ENCODE measurements around the gene TNRC6C.
"Not testable (repeated sequence)": the region's sequence is repeated elsewhere in the genome, so short reads cannot be mapped to it uniquely, and the experiment has no call there.

The TNRC6C gene

DNA sequence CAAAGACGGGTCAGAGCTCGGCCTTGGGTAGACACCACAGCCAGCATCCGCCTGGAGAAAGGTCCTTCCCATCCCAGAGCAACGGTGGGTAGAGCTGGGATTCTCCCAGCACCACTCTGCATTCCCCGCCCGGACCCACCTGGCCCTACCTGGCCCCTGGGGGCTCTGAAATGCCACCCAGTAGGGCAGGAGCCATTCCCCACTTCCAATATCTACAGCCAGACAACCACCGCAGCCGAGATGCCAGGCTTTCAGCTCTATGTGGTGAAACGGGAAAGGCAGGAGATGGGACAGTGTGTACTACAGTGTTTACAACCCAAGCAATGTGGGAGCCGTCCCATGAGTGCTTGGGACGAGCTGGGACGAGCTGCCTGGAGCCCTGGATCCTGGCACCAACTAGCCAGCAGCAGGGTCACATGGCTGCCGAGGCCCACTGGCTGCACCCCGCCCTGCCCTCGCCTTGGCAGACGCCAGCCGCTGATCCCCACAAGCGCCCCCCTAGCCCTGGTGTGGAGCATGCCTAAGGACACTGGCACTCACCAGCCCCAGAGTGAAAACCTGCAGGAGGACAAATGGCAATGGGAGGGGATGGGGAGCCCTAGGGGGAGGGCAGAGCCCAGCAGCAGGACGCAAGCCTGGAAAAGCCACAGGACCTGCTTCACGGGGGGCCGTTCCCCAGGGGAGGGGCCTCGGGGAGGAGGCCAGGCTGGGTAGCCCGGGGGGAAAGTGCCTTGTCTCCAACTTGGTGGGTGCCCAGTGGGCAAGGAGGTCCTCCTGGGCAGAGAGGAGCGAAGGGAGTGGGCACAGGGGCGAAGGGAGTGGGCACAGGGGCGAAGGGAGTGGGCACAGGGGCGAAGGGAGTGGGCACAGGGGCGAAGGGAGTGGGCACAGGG is 156.6 kb downstream of the TNRC6C start:
- no peak for DNase-seq

DNA sequence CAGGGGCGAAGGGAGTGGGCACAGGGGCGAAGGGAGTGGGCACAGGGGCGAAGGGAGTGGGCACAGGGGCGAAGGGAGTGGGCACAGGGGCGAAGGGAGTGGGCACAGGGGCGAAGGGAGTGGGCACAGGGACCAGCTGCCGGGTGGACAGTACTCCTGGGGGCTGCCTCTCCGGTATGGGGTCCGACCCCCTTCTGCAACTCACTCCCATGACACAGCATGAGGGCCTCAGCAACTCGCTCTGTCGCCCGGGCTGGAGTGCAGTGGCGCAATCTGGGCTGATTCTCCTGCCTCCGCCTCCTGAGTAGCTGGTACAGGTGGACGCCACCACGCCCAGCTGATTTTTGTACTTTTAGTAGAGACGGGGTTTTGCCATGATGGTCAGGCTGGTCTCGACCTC is 157.3 kb downstream of the TNRC6C start:
- DNase-seq = not testable (repeated sequence)

DNA sequence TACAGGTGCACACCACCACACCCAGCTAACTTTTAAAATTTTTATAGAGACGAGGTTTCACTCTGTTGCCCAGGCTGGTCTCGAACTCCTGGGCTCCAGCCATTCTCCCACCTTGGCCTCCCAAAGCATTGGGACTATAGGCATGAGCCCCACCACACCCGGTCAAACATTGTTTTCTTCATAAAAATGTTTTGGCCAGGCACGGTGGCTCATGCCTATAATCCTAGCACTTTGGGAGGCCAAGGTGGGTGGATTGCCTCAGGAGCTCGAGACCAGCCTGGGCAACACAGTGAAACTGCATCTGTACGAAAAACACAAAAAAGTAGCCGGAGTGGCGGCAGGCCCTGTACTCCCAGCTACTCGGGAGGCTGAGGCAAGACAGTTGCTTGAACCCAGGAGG is 157.9 kb downstream of the TNRC6C start:
- no peak for DNase-seq

DNA sequence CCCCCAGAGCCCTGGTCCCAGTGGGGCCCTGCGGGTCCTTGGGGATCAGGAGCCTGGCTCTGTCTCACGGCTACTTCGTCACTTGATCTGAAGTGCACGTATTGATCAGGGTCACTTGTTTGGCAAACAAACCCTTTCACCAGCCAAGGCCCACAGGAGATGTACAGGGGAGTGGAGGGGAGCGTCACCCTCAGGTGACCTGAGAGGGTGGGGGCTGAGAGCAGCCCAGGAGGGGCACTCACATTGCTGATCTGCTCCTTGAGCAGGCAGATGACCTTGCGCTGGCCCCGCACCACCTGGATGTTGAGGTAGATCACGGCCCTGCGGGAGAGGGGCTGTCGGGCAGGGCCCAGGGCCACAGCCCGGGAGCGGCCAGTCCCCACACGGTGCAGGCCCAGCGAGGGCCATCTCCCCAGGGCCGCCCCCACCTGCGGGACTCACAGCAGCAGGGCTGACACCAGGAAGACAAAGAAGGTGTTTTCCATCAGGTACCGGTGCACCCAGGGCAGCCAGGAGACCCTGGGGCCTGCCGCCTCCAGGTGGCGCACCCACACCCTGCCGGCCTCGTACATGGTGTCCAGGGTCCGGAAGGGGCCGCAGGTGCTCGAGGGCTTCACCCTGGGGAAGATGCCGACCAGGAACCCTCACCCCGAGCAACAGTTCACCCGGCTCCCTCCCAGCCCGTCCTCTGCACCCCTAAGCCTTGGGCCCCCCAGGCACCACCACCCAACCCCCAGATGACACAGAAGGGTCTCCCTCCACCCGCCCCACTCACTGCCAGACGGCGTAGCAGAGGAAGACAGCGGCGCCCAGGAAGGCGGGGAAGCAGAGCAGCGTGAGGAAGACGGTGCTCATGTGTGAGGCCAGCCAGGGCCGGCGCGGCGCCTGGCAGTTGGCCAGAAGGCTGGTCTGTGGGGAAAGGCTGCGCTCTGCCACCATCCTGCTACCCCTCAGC is 158.8 kb downstream of the TNRC6C start:
- no peak for DNase-seq

DNA sequence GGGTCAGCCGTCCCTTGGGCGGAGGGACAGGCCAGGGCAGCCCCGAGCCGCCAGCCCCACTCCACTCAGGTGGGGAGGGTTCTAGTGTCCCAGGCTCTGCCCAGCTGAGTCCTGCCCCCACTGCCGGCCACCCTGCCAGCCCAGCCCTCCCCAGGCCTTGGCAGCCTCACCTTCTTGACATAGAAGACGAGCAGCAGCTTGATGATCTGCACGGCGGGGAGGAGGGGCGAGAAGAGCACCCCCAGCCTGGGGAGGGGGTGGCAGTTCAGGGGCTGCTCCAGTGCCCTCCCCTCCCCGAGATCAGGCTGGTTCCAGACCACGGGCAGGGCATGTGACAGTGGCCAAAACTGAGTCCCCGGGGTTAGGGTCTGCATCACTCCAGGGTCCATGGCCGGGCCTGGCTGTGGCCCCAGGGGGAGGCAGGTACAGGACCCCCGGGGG is 160.3 kb downstream of the TNRC6C start:
- no peak for DNase-seq

DNA sequence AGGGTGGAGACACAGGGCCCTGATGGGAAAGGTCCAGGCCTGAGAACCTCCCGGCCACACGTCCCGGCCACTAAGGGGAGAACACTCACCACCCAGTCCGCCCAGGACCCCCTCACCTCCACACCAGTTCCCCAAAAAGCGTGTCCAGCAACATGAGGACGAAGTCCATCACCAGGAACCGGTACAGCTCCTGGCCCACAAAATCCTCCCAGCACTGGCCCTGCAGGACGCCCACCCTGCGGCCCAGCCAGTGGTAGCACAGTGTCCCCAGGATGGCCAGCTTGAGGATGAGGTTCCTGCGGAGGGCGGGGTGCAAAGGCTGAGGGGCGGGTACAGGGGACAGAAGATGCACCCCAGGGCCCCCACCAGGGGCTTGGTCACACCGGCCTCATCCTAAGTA is 162.0 kb downstream of the TNRC6C start:
- DNase-seq = no peak

DNA sequence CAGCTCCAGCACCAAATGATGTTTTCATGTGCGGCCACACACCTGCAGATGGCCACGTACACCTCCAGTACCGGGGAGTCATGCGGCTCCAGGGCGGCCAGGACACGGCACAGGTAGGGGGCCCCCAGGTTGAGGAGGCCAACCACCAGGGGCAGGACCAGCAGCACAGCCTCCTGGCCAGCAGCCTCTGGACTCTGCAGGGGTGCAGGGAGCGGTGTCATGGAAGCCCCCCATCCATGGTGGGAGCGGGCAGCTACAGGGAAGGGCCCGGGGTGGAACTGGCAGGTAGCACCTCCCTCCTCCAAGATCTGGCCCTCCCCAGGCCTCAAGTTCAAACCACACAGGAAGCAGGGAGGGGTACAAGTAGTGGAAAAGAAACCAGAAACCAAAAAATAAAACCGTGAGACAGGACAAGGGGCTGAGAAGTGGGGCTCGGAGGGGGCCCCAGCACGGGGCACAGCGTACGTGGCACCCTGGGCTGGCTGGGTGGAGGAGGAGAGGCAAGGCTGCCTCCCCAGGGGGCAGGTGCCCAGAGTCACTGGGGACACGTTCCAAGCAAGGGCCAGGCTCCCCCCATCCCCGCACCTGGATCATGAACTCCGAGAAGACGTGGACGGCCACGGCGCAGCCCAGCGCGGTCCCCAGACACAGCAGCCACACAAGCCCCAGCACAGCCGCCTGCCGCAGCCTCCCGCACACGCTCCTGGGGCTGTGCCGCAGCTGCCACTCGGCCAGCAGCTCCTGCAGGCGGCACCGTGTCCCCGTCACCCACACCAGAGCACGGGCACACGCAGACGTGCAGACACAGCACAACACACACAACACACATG is 162.7 kb downstream of the TNRC6C start:
- DNase-seq = no peak

DNA sequence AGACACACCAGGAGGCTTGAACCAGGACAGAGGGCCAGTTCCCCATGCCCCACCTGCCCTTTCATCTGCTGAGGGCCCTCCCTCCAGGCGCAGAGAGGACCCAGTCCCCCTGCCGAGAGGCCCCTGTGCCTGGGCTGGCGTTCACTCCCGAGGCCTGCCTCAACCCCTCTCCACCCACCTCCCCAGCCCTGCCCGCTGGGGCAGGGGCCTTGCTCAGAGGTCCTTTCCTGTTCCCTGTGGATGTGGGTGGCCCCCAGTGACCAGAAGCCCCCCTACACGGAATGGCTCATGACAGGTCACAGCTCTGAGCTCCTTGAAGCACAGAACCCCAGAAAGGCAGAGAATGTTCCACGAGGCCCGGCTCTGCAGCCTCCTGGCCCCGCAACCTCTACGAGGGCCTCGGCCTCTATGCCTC is 163.3 kb downstream of the TNRC6C start:
- no peak for DNase-seq

DNA sequence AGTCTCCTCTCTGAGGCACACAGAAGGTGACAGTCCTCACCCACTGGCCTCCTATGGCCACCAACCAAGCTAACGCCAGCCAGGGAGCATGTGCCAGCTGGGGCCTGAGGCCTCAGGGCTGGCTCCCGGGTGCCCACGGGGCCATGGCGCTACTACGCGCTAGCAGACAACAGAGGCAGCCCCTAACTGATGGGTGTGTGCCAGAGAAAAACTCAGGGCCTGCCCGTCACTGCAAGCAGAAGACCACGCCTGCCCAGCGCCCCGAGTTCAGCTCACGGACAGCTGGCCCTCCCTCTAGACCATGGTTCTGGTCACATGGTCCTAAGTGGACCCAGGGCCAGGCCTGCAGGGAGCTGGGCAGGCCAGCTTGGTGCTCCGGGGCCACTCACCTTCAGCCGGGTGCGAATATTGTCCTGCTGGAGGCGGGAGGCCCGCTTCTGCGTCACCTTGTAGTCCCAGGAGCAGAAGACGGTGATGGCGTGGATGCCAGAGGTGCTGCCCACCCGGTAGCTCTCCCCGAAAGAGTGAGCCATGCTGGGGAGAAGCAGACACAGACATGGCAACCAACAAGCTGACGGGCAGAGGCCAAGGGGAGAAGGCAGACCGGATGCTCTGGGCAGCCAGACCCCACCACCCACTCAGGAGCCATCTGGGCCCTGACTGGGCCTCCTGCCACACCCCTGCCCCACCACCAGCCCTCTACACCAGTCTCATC is 163.9 kb downstream of the TNRC6C start:
- no peak for DNase-seq

DNA sequence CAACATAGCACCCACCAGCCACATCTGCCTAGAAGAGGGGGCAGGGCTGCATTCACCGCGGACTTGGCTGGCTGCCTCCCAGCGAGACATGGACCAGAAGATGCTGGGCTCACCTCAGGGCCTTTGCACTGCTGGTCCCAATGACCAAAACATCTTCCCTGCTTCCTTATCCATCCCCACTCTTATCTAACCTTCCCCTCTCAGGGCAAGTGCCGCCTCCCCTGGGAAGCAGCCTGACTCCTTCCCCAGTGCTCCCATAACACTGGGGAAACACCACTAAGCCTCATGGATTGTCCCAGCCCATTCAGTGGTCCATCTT is 164.4 kb downstream of the TNRC6C start:
- DNase-seq = no peak

DNA sequence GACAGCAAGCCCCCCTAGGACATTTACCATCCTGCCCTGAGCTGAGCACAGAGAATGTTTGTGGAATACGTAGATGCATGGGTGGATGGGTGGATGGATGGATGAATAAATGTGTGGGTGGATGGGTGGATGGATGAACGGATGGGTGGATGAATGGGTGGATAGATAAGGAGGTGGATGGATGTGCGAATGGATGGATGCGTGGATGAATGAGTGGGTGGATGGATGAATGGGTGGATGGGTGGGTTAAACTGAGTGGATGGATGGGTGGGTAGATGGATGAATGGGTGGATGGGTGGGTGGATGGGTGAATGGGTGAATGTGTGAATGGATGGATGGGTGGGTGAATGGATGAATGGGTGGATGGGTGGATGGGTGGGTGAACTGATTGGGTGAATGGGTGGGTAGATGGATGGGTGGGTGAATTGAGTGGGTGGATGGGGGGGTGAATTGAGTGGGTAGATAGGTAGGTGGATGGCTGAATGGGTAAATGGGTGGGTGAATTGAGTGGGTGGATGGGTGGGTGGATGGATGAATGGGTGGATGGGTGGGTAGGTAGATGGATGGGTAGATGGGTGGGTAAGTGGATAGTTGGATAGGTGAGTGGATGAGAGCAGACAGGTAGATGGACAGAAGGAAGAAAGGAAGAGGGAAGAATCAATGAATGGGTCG is 164.9 kb downstream of the TNRC6C start:
- DNase-seq = no peak

DNA sequence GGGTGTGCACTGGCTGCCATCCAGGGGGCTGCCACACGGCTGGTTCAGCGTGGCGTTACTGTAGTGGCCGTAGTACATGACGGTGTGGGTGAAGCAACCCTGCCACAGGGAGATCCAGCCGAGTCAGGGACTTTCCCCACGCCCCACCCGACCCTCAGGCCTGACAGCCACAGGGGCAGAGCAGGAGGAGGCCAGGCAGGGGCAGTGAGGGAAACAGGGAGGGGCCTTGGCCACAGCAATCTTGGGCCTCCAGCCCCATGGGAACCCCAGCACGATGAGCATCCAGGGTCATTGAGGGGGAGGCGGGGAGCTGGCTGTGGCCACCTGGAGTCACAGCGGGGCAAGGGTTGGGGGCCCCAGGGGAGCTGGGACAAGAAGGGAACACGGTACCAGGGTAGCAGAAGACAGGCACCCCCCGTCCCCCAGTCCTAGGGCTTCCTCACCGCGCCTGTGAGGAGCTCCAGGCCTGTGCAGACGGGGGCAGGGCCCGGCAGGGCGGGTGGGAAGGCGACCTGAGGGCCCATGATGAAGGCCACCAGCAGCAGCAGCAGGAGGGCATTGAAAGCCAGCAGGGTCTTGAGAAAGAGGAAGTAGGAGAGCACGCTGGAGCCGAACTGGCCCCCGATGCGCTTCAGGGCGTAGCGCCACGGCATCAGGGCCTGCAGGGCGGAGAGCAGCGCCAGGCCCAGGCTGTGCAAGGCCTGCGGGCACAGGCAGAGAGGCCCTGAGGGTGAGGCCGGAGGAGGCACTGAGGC is 165.8 kb downstream of the TNRC6C start:
- no peak for DNase-seq

DNA sequence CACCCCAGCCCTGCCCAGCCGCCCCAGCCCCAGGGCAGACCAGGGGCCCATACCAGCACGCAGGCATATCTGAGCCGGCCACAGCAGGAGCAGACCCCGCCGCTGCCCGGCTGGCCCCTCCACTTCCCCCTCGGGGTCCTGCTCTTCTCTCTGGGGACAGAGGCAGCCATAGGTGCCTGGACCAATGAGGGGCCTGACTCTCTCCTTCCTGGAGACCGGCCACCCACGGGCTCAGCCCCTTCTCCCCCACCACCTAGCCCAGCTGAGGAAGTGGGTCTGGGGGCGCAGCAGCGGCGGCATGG is 166.3 kb downstream of the TNRC6C start:
- DNase-seq = no peak

DNA sequence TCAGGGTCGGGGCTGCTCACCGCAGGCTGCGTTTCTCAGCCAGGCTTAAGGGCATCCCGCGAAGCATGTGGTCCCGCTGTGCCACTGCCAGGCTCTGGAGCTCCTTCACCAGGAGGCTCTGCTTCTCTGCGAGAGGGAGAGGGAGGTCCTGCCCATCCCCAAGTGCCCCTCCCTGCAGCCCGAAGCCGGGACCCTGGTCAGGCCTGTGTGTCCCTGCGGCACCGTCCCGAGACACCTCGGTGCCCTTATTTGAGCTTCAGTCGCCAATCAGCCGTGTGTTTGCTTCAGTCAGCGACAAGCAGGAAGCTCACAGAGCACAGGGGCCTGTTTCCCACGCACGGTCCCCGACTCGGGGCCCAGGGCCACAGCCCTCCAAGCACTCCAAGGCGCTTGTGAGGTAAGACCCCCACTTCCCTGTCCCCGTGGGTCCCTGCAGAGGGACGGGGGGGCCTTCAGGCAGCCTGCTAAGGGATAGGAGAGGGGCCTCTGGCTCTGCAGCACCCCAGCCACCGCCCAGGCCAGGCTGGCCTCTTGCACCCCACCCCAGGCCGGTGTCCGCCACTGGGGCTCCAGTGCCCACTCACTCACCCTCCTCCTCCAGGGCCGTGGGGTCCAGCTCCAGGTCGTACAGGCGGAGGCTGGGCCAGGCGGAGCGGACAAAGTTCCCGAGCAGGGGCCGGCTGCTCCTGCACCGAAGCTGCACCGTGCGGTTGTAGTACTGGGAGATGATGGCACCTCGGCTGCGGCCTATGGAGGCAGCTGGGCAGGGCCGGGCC is 166.8 kb downstream of the TNRC6C start:
- DNase-seq = no peak

DNA sequence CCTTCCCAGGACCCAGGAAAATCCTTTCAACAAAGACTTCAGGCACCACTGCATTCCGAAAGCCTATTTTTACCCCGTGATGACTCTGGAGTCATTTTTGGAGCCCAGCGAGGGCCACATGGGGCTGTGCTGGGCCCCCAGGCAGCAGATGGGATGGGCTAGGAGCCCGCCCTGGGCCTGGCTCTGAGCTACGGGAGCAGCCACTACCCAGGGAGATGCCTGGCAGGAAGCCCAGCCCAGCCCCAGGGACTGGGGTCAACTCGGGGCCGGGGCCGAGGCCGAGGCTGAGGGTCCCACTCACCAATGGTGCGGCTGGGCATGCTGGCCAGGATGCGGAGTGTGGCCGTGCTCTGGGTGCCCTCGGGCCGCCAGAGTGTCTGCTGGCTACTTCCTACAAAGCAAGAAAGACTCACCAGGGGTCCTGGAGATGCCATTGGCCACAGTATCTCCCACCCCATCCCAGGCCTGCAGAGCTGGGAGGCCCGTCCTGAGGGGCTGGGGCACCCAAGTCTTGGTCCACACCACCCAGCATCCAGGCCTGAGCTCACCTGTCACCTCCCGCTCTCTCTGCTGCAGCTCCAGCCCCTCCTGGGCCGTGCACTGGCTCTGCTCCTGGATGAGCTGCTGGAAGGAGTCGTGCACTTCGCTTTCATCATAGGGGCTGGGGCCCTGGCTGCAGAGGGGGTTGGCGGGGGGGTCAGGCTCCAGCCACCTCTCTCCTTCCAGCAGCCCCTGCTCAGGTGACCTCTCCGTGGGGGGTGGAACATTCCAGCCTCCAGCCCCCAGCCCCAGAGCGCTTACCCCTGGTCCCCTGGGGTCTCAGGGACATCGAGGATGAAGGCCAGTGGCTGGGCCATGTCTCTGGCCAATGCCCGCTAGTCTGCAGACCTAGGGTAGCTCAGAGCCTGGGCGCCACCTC is 167.7 kb downstream of the TNRC6C start:
- no peak for DNase-seq

DNA sequence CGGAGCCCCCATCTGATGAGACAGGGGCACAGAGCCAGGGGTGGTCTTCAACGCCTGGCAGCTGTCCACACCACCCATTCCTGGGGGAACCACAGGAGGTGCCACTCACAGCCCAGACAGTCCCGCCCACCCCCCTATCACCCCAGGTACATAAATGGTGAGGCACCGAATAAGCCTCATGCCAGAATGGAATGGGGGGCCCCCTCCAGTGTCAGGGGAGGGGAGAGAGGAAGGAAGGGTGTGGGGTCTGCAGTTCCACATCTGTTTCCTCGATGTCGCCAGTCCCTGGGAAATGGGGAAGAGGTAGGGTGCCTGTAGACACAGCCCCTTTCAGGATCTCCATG is 168.4 kb downstream of the TNRC6C start:
- DNase-seq = no peak

DNA sequence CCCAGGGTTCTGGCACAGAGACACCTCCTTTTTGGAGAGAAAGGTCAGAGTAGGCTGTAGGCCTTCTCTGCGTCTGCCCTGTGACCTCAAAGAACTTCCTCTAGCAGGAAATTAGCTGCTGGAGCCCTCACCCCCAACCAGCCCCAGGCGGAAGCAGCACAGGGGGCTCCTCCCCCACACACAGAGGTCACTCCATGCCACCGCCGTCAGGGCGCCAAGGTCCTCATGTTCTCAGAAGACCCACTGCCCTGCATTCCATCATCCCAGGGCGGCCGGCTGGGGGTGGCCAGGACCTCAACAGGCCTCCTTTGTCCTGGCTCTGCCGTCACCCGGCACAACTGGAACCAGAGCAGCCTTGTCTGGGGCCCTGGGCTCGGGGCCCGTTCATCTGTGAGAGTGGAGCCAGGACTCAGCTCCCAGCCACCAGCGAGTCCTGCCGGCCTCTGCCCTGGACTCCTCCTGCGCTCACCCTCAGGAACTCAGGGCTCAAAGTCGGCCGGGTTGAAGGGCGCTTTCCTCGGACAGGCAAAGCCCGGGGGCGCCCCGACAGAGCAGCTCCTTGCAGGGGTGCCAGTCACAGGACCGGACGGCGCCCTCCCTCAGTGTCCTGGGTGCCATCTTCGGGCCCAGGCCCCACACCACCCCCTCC is 168.9 kb downstream of the TNRC6C start:
- peak; percentile 86 for DNase-seq

DNA sequence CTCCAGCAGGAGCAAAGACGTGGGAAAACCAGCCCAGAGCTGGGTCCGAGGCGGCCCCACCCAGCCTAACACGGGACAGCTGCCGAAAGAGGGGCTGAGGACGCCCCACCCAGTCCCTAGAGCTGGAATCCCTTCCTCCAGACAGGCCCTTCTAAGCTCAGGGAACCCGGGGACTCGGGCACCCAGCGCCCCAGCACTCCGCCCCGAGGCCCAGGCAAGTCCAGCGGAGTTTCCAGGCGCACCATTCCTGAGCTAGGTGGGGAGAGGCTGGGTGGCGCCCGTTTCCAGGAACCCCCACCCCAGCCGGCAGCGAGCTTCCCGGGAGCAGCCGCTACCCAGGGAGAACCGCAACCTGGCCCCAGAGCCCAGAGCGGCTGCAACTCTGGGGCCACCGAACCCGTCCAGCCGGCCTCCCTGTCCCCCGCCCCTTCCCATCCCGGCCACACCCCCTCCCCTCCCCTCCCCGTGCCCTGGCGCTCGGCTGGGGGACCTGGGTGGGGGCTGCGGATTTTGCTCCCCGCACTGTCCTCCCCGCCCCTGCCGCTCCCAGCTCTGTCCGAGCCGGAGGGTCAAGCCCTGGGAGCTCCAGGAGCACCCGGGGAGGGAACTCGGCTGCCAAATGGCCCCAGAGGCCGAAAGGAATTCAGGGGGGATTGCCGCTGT is 169.5 kb downstream of the TNRC6C start:
- DNase-seq = peak; percentile 59

Data from OCI-M1 (cell line).